HG02759 (cell line): Measurements from ENCODE around the gene MT1HL1.
"Not testable (repeated sequence)": the region's sequence is repeated elsewhere in the genome, so short reads cannot be mapped to it uniquely, and the experiment has no call there.

Experiments
- ATAC-seq: cut with Tn5 transposase; IDR thresholded peaks from one replicate; pipeline ENCODE4 v1.9.1; 2021; ENCODE audit warnings: mild to moderate bottlenecking, moderate library complexity; ENCODE audit not compliant: unreplicated experiment

MT1HL1 gene

DNA sequence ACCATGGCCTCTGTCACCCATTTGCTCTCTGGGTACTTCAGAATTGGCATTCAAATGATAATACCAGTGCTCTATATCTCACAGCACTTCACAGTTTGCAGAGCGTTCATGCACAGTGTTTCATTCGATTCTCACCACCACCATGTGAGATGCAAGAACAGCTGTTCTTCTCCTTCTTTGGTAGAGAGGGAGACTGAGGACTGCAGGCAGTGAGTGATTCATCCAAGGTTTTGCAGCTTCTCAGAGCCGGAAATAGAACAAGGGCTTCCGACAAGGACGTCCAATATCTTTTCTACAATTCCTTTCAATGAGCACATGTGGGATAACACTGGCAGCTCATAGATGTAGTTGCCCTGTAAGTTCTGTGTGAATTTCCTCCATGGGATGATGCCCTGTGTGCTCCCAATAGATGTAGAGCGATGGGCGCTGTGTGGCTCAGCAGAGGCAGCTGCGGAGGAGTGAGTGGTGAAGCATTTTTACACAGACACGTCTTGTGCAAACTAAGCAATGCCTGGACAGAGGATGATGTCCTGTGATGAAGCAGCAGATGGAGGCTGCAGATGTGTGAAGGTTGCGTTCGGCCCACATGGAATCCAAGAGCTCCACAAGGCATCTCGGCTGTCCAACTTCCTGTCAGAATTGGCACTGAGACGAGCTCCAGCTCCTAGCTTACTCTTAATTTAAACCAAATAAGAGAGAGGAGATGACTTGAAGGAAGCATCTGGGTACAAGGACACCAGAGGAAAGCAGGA is 24.9 kb downstream of the MT1HL1 start:
- no peak for ATAC-seq

DNA sequence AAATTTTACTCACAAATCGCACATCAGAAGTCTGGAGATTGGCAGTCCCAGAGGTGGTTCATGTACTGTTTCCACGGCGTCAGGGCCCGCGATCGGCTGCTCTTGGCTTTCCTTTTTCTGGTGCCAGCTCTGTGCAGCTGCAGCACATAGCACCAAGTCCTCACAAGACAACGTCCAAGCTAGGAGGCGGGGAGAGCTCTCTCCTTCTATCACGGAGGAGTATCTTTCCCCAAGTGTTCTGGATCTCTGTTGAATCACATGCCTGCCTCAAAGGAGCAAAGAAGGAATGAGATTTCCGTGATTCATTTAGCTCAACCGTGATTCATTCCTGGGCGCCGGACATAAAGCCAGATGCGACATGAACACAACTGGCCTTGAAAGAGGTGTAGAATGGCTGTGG is 25.5 kb downstream of the MT1HL1 start:
- ATAC-seq: no peak

DNA sequence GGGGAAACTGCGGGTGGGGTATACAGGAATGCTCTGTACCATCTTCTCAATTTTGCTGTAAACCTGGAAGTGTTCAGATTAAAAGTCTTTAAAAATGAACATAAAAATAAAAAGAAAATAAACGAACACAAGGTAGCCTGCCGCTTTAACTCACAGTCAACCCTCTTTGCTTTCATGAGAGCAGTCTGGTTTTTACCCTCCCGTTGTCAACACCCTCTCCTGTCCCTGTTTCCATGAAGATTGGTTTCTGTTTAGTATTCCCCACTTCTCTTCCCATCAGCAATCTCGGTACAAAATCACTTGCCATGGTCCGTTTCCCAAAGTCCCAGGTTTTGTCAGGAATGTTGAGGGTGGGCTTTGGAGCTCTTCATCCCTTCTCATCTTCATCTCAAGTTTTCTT is 28.8 kb downstream of the MT1HL1 start:
- no peak for ATAC-seq

GRCh38 chr1:236974025-236974424 is 30.2 kb downstream of the MT1HL1 start:
- not testable (repeated sequence) for ATAC-seq

DNA sequence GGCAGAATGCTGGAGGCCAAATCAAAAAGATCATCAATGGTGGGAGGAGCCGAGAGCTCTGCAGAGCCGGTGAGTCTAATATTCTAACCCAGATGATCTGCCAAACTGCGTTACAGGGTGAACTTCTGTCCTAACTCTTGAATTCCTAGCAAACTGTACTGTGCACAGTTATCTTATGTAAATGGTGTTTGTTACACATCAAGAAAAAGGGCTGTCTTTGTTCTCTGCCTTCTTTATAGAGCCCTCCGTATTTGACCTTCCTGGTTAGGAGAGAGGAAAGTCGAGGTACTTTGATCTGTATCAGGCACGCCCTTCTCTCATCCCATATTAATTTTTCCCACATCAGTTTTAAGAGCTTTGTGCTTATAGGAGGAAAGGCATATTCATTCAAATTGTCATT is 37.6 kb downstream of the MT1HL1 start:
- ATAC-seq: no peak

GRCh38 chr1:236963920-236964319 is 40.3 kb downstream of the MT1HL1 start:
- ATAC-seq: no peak

DNA sequence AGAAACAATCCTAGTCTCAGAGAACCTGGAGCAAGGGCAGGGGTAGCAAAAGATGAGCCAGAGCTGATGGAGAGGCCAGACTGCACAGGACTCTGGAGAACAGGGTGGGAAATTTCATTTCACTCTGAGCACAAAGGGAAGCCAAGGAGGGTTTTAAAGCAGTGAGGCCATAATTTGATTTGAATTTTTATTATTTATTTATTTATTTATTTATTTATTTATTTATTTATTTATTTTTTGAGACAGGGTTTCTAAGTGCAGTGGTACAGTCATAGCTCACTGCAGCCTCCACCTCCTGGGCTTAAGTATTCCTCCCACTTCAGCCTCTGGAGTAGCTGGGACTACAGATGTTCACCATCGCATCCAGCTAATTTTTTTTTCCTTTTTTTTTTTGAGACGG is 45.1 kb downstream of the MT1HL1 start:
- no peak for ATAC-seq

DNA sequence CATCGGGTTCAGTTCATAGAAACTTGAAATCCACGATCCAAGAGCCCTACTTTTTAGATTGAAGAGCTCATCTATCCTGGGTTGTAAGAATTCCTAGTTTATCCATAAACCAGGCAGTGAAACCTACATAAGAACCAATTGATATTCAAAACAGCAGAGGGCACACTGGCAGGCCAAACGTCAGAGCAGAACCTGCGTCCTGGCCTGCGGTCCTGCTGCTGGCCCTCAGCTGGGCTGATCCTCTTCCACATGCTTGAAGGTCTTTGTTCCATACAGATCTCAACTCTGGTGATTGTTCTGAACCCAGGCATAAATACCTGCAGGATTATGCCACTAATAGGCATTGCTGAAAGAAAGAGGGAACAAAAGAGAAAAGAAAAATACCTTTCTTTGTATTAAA is 47.0 kb downstream of the MT1HL1 start:
- ATAC-seq: no peak
